ENCODE results near the gene TMEM202. TPM values are rescaled to one million over a fixed set of nuclear protein-coding genes. Genes with fewer than 3 reads are reported as not detected.
"Not testable (repeated sequence)": the region's sequence is repeated elsewhere in the genome, so short reads cannot be mapped to it uniquely, and the experiment has no call there.

Gene TMEM202
- total and polyA plus RNA-seq, 8 donors: not detected

DNA sequence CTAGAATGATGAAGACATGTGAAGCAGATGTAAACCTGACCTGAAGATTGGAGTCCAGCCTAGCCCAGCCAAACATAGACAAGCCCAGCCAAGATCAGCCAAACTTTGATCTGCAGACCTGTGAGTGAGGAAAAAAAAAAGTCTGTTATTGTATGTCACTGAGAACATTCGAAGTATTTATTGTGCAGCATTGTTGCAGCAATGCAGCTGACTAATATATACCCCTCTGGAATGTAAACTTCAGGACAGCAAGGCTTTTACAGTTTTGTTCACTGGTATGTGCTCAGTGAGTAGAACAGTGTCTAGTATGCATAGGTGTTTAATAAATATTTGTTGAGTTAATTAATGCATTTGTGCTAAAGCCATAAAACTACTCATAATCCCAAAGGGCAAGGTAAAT, 23.4 kb downstream of the TMEM202 start:
- Histone ChIP-seq H3K27me3 (no peaks in the 10 kb centered on the region), H3K4me1 (no peaks in the 10 kb centered on the region), H3K9me3 (peaks cover 0 to 14% (median 4%) of the 10 kb centered on the region in 4 donors), H3K4me3 (no peak overlapping the region), H3K36me3 (no peaks in the 10 kb centered on the region), H3K27ac (no peak overlapping the region)
- intact Hi-C loops (cut with DNase I; ENCODE audit: low total_unique reads): no loop called here
- no peak for DNase-seq
- TF ChIP-seq POLR2AphosphoS5 (IDR thresholded peaks at IDR 0.05) (no peak), CTCF (IDR thresholded peaks at IDR 0.05) (no peak), EP300 (IDR thresholded peaks at IDR 0.05) (no peak), POLR2A (IDR thresholded peaks at IDR 0.05) (no peak)
- 28 to 70% (median 59%) methylated on average over 1 of the region's 1 CpG for WGBS, 5 donors

- TF ChIP-seq POLR2AphosphoS5 (IDR thresholded peaks at IDR 0.05) (no peak), POLR2A (IDR thresholded peaks at IDR 0.05) (no peak), CTCF (IDR thresholded peaks at IDR 0.05) (no peak), EP300 (IDR thresholded peaks at IDR 0.05) (no peak)
- no peak overlapping the region for H3K4me3 ChIP-seq
- no peaks in the 10 kb centered on the region for H3K36me3 ChIP-seq
- H3K27me3 ChIP-seq: no peaks in the 10 kb centered on the region
- peaks cover 0 to 28% (median 4%) of the 10 kb centered on the region in 4 donors for H3K9me3 ChIP-seq
- H3K27ac ChIP-seq: no peak overlapping the region
- no peaks in the 10 kb centered on the region for H3K4me1 ChIP-seq
- WGBS, 5 donors: 57 to 81% (median 75%) methylated on average over 2 of the region's 2 CpGs
- intact Hi-C loops (cut with DNase I; ENCODE audit: low total_unique reads): no loop called here
- no peak for DNase-seq
Observed at GRCh38 chr15:72423256-72423655, 25.2 kb downstream of the TMEM202 start.

DNA sequence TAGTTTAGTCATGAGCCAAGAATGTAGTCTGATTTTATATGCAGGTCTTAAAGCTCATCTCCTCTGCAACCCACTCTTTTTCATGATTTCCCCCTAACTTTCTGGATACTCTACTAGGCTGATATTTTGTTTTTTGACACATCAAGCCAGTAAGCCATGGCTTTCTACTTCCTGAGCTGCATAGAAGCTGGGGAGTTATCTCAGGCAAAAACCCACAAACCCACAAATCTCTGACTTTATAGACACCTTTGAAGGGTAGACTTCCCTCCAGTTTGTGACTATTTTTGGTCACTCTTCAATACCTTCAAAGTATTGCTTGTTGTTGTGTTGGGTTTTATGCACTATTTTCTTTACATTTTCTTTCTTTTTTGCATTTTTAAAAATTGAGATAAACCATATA, 28.6 kb downstream of the TMEM202 start:
- no peak overlapping the region for H3K4me3 ChIP-seq
- no peaks in the 10 kb centered on the region for H3K36me3 ChIP-seq
- H3K4me1 ChIP-seq: no peaks in the 10 kb centered on the region
- H3K27ac ChIP-seq: no peak overlapping the region
- intact Hi-C loops (cut with DNase I; ENCODE audit: low total_unique reads): no loop called here
- no peak for DNase-seq
- no peaks in the 10 kb centered on the region for H3K27me3 ChIP-seq
- peaks cover 0 to 28% (median 4%) of the 10 kb centered on the region in 4 donors for H3K9me3 ChIP-seq
- TF ChIP-seq EP300 (IDR thresholded peaks at IDR 0.05) (no peak), POLR2A (IDR thresholded peaks at IDR 0.05) (no peak), CTCF (IDR thresholded peaks at IDR 0.05) (no peak), POLR2AphosphoS5 (IDR thresholded peaks at IDR 0.05) (no peak)

- no peaks in the 10 kb centered on the region for H3K4me1 ChIP-seq
- H3K9me3 ChIP-seq: peaks cover 0 to 29% (median 19%) of the 10 kb centered on the region in 4 donors
- TF ChIP-seq POLR2AphosphoS5 (IDR thresholded peaks at IDR 0.05): no peak
- no peak for TF ChIP-seq POLR2A (IDR thresholded peaks at IDR 0.05)
- no peak for TF ChIP-seq CTCF (IDR thresholded peaks at IDR 0.05)
- TF ChIP-seq EP300 (IDR thresholded peaks at IDR 0.05): no peak
- H3K27ac ChIP-seq: no peak overlapping the region
- H3K36me3 ChIP-seq: no peaks in the 10 kb centered on the region
- H3K4me3 ChIP-seq: no peak overlapping the region
- DNase-seq: no peak
- WGBS, 5 donors: 88 to 95% (median 92%) methylated on average over 1 of the region's 1 CpG
- H3K27me3 ChIP-seq: peaks cover 0 to 15% (median 0%) of the 10 kb centered on the region in 3 donors
- intact Hi-C loops (cut with DNase I; ENCODE audit: low total_unique reads): no loop called here
Observed at GRCh38 chr15:72437650-72438316, 39.7 kb downstream of the TMEM202 start.

DNA sequence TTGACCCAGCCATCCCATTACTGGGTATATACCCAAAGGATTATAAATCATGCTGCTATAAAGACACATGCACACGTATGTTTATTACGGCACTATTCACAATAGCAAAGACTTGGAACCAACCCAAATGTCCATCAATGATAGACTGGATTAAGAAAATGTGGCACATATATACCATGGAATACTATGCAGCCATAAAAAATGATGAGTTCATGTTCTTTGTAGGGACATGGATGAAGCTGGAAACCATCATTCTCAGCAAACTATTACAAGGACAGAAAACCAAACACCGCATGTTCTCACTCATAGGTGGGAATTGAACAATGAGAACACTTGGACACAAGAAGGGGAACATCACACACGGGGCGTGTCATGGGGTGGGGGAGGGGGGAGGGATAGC, 44.7 kb downstream of the TMEM202 start:
- 83 to 96% (median 96%) methylated on average over 3 to 5 of the region's 5 CpGs for WGBS, 5 donors

More for the DNA sequence above, 44.7 kb downstream of the TMEM202 start:
- intact Hi-C loops (cut with DNase I; ENCODE audit: low total_unique reads); H3K4me3 ChIP-seq; H3K36me3 ChIP-seq; DNase-seq; H3K4me1 ChIP-seq; H3K27ac ChIP-seq; H3K27me3 ChIP-seq: not testable (repeated sequence)
- H3K9me3 ChIP-seq: peaks cover 0 to 10% (median 3%) of the 10 kb centered on the region in 4 donors

Measured in stomach (tissue), 9 donors.